Measurements from ENCODE around the gene LONP2.
"Not testable (repeated sequence)": the region's sequence is repeated elsewhere in the genome, so short reads cannot be mapped to it uniquely, and the experiment has no call there.

The LONP2 gene

DNA sequence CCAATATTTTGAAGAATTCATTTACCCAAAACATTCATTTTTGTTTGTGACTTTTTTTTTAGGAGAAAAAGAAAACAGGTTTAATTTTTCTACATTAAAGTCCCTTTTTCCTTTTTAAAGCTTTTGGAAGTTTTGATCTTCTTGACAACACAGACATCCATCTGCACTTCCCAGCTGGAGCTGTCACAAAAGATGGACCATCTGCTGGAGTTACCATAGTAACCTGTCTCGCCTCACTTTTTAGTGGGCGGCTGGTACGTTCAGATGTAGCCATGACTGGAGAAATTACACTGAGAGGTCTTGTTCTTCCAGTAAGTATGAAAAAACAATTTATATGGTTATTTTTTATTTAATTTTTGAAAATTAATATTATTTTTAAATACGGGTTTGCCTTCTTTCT is 103.9 kb downstream of the LONP2 start:
- DNase-seq = peak; percentile 57

- DNase-seq = no peak
These were observed 106.6 kb downstream of the LONP2 start for GRCh38 chr16:48350736-48351135.

GRCh38 chr16:48352648-48353390 is 108.7 kb downstream of the LONP2 start:
- no peak for DNase-seq

DNA sequence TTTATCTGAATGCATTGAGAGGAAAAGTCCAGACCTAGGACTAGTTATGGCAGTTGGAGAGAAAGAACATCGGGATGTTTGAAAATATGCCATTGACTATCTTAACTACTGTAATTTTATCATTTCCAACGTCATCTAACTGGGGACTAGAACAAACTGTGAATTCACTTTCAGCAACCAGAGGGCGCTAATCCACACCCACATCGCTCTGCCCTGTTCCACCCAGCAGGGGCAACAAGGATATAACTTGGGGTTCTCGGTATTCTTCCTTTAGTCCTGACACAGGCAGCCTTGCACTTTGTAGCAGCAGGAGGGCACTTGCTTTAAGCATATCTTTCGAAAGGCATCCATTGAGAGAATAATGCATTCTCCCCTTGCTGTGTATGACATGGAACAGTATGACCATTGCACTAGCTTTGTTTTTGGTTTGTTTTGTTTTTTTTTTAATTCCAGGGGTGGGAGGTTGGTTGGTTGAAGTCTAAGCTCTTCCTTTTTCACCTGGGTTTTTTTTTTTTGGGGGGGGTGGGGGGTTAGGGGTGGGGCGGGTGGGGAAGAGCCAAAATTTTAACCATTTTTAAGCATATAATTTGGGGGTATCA is 109.6 kb downstream of the LONP2 start:
- DNase-seq = peak; percentile 58

GRCh38 chr16:48354385-48354784 is 110.3 kb downstream of the LONP2 start:
- DNase-seq = not testable (repeated sequence)

GRCh38 chr16:48354877-48355855 is 111.1 kb downstream of the LONP2 start:
- no peak for DNase-seq

DNA sequence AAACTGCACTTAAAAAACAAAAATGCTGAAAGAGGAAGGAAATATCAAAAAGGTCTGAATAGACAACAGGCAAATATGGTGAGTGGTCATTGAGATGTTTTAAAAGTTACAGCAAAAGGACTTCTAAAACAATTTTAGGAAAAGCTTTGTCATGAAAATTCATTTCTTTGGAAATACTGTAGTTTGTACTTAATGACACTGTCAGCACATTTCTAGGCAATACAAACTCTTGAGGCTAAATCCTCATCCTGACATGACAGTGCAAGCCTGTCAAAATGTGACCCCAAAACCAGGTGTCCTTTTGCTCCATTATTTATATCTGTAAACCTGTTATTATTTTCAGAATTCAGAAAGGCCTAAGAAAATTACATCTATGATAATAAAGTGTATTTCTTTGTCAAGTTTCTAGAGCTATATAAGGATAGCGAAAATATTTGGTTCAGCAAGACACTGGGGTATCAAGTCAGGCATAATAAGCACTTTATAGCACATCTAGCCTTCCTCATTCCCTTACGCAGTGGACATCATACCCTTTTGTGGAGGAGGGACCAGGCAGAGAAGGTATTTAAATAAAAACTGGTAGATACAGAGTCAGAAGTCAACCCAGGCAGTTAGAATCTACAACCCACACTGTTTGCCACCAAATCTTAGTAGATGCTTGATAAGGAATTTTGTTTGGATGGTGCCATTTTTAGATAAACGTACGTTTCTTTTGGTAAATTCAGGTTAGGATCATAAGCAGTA is 112.7 kb downstream of the LONP2 start:
- no peak for DNase-seq

DNA sequence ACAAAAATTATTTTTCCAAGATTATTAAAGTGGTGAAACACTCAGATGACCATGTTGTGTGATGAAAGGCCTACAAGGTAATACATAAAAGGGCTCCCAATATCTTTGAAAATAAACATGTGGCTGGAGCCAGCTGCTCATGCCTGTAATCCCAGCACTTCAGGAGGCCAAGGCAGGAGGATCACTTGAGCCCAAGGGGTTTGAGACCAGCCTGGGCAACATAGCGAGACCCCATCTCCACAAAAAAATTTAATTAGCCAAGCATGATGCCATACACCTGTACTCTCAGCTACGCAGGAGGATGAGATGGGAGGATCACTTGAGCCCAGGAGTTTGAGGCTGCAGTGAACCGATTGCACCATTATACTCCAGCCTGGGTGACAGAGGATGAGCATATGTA is 114.3 kb downstream of the LONP2 start:
- DNase-seq = no peak

GRCh38 chr16:48359983-48360382 is 115.9 kb downstream of the LONP2 start:
- DNase-seq = no peak

DNA sequence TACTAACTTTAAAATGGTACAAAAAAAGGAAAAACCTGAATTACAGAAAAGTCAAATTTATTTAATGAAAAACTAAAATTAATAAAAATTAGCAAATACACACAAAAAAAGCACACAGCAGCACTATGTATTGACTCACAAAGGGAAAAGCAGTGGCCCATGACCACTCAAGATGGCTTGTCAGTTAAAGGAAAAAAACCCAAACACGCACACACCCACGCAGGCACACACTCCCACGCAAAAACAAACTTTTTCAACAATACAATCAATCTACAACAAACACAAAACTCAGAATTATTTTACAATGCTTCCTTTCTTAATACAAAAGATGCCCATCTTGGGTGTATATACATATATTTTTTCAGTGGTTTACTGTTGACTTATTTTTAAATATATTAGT is 116.9 kb downstream of the LONP2 start:
- no peak for DNase-seq

GRCh38 chr16:48361540-48362144 is 117.5 kb downstream of the LONP2 start:
- DNase-seq = no peak

DNA sequence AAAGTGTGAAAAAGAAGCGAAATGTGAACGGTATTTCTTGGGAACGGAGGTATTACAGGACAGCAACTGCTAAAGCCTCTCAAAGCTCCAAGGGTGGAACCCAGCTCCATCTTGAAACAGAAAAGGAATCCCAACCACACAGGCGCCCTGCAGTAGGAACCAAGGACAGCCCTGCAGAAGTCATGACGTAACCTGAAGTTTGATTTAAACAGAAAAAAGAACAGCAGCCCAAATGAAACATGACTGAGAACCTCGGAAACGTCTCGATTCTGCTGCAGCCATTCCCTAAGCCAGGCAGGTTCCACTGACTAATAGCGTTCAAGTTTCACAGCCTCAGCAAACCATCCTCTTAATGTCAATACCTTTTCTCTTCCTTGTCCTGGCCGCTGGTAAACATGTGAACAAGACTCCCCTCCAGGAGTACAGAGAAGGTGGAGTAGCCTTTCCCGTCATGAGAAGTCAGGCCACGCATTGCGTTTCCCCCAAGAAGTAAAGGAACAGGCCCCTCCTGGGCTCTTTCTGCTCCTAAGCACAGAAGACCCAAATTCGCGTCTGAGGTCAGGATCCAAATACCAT is 121.0 kb downstream of the LONP2 start:
- no peak for DNase-seq

DNA sequence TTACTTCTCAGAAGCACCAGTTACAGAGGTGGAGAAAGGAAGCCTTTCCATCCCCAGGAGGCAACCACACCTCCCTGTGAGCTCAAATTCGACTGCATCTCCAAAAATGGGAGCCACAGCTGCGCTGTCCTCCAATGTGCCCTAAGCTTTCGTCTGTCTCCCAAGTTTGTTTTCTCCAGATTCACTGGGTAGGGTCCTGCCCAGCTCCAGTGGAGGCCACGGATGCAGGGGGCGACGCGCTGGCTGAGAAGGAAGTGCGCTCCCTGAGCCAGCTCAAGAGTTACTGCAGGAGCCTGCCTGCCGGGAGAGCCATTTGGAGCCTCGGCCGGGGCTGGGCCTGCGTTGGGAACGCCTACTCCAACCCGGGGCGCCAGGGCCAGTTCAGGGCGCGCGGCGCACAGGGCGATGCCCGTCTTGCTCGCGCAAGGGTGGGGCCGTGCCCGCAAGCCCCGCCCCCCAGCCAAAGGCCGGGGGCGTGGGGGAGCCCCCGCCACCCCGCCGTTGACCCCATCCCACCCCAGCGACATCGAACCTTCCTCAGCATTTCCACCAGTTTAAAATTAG is 121.6 kb downstream of the LONP2 start:
- peak; percentile 68 for DNase-seq

DNA sequence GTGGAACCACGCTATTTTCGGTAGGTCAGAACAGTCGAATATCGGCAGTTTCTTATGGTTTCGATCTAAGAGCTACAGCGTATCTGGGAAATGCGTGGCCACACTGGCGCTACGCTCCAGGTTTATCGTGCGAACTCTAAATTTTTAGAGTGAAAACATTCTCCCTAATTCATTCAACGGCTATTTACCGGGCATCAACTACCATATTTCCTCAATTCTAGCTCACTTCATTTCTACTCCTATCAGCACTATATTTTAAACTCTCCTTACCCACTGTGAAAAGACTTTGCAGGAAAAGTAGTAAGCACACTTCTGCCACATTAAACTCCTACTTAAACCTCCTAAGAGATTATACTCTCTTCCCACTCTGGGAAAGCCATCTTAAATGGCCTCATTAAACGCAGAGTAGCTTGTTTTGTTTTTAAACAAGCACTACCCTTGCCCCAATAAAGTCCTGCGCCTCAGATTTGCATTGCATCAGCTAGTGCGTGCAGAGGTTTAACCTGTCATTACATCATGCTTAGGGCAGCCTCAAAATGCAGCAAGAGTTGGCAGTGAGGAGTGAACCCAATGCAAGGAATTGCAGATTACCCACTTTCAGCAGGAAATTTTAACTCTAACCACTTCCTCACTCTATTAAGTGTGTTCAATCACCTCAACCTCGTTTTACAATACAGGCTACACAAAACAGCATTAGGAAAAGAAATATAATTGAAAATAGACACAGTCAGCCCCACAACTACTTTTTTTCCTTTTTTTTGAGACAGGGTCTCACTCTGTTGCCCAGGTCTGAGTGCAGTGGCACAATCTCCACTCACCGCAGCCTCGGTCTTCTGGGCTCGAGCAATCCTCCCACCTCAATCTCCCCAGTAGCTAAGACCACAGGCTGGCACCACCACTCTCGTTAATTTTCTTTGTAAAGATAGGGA is 122.3 kb downstream of the LONP2 start:
- peak; percentile 32 for DNase-seq

DNA sequence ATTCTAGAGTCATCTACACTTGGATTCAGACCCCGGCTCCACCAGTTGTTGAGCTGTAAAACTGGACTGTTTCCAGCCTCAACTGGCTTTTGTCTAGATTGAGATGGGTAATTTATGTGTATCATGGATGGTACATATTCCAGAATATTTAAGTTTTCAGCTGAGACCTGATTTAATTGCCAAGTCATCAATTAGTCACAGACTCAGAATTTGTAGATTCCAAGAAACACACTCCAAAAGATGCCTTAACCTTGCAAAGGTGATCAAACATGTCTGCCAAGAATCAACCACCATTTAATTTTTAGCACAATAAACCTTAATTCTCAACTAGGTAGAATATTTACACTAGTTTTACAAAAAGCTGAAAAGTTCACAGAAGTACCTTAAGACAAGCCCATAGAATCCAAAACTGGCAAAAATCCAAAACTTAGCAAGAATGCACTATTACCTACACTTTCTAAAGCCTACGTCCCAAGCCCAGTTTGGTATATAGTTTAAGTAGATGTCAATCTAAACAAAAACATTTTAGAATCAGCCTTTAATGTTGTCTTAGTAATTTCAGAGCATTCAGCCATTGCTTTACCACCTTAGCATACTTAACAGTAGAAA is 123.4 kb downstream of the LONP2 start:
- no peak for DNase-seq

- no peak for DNase-seq
These were observed 125.7 kb downstream of the LONP2 start for GRCh38 chr16:48369765-48370164.

- no peak for DNase-seq
These were observed 126.1 kb downstream of the LONP2 start for GRCh38 chr16:48370229-48370628.

- DNase-seq = not testable (repeated sequence)
These were observed 126.7 kb downstream of the LONP2 start for GRCh38 chr16:48370668-48371392.

DNA sequence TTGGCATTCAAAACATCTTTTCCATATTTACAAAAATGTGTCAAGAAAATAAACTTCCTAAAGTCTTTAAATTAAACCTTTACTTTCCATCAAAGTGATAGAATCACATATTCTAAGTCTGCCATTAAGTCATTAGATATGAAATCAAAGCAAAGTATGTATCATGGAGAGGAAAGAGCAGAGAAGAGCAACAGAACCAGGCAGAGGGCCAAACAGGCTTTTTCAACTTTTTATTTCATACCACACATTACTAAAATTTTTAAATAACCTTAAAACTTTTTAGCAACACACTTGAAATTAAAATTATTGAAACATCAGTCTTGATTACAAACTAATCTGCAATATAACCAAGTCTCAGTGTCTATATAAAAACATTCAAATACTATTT is 127.3 kb downstream of the LONP2 start:
- no peak for DNase-seq

Data from retina (tissue), 1 donor.